NCI-H1092 (cell line): ENCODE measurements around the gene RIMS1.

Source experiments
- DNase-seq: peaks from one replicate; lab custom pipeline; 2025; lab: John Stamatoyannopoulos, UW

RIMS1 gene

DNA sequence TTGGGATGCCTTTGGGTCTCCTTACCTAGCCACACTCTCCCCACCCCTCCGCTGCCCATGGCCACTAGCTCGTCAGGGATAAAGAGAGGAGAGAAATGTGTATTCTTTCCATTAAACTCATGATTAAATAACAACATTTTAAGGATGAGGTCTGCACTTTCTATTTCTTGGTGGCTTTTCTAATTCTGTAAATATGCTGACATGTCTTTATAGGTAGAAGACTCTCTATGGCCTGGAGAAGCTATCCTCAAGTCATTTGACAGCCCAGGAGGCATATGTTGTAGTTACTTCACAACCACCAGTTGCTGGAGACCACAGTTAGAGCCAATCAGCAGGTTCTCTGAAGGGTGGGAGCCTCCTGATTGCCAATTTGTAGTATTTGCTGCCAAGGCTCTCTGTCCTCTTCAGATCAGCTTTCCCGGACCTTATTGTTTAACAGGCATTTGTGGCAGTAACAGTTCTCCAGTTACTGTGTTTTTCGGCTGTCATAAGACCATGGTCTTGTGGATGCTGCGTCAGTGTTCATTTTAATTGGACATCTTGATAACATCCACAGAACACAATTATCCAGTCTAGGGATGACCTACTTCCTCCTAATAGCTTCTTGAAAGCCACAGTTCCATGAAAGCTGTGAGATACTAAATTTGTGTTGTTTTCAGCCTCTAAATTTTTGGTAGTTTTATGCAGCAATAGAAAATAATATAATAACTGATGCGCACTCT, 530.6 kb downstream of the RIMS1 start:
- DNase-seq, result no peak

DNA sequence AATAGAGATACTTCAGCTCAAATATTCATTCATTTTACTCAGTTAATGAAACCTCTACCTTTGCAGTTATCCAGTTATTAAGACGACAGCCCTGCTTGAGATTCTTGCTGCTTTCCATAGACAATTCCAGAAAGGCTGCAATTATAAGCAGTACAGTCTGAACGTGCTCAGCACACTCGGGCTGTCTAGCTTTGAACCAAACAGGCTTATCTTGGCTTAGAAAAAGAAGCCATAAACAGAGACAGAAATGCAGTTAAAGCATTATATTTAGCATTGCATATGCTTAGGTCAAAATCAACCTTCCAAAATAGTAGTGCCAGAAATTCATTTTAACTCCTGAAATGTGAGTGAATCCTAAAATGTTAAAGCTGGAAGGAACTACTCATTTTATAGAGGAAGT, 531.4 kb downstream of the RIMS1 start:
- no peak for DNase-seq

DNA sequence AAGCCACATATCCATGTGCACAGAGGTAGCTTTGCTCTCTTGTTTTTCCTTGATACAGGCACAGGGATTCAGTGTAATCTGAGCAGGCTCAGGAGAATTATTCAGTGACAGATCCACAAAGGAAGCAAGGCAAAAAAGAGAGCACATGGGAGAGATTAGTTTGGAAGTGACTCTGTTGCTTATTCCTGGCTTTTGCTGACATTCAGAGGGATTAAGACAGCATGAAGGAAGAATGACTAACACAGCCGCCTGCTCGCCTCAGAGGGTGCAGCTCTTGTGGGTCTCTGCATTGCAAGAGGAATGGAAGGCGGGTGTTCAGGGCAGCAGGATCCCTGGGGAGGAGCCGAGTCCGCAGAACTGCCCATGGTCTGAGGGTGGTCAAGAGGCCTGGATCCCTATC, 532.1 kb downstream of the RIMS1 start:
- no peak for DNase-seq

DNA sequence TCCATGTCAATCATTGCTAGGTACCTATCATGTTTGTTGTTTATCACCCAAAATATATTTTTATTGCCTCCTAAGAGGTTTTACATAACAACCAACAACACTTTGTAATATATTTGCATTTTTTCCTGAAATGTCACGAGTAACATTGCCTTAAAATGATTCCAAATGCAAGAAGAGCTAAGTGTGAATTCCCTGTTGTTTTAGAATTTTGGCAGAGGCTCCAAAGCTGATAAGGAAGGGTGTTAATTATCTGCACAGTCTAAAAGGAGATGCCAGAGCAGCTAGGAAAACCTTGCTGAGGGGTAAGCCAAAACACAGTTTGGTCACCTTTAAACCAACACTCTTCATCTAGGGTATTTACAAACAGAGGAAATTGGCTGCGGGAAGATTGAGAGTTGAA, 533.6 kb downstream of the RIMS1 start:
- DNase-seq, result no peak

DNA sequence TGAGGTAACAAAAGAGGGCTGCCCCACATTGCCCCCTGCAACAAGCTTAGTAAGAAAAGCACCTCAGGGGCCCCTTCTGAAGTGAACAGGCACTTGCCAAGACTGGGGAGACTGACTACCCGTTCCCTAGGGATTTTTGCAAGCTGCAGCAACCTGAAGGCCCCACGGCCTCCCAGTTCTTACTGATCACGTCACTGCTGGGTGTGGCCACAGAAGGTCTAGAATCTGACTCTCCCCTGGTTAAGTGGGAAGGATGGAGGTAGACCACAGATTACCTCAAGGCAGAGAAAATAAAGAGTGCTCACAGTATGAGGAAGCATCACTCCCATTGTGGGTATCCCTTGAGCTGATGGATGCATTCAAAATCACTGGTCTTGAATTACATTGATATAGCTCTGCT, 534.1 kb downstream of the RIMS1 start:
- no peak for DNase-seq

DNA sequence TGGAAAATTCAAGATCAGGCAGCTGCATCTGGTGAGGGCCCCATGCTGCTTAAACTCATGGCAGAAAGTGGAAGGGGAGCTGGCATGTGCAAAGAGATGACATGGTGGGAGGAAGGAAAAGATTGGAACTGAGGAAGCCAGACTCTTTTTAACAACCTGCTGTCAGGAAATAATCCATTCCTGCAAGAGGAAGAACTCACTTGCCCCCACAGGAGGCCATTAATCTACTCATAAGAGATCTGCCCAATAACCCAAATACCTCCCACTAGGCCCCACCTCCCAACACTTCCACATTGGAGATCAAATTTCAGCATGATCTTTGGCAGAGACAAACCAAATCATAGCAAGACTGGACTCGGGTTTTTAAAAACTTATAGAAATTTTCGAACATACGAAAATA, 535.0 kb downstream of the RIMS1 start:
- no peak for DNase-seq

DNA sequence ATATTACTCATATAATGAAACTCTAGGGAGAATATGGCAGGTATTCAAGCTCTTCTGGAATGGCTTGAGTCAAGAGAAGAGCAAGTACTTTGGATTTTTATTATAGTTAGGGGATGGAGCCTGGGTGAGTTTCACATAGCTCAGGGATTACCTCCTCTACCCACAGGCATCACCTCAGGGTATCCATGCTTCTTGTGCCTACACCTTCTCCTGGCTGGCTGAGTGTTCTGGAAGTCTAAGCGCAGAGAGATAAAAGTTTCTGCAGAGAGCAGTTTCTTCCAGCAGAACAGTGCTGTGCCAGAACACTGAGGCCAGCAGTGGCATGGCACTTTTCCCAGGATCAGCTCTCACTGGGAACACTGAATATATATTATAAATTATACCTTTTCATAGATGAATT, 535.8 kb downstream of the RIMS1 start:
- DNase-seq, result no peak

DNA sequence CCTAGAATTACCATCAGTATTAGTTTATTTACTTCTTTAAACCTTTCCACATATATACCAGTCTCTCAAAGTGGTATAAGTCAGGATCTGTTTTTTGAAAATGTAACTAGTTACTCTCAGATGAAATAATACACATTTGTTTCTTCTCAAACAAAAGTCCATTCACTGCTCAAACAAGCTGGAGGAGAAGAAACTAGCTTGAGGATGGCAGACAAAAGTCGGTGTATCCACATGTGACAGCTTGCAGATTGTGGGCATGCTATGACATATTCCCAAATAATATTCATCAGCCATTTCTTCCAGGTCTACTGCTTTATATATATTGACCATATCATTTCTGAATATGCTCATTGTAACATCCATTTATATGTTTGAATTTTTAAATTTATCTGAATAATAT, 538.1 kb downstream of the RIMS1 start:
- no peak for DNase-seq

DNA sequence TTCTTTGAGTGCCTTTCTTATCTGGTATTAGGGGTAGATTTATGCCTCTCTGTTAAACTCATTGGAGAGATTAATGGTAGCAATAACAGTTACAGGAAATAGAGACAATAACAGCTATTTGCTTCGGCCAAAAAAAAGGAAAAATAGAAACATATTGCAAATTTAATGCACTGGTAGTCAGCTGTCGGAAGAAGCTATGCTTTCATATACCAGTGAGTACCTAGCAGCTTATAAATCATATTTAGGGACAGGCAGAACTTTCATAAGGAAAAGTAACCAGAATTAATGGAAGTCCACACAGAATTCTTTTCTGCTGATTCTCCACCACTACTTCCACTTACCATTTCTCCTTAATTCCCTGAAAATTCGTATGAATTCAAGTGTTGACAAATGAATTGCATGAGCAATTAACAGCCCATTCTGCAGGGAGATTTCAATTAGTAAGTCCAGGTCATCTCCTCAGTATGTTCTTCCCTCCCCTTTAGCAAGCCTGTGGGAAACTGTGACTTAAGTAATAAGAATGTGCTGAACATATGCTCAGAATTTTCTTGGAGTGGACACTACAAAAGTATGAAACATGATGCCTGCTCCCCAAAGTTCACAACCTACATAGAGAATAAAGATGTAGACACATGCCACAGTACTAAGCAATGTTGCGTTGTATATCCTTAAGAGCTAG, 538.8 kb downstream of the RIMS1 start:
- DNase-seq, result no peak

DNA sequence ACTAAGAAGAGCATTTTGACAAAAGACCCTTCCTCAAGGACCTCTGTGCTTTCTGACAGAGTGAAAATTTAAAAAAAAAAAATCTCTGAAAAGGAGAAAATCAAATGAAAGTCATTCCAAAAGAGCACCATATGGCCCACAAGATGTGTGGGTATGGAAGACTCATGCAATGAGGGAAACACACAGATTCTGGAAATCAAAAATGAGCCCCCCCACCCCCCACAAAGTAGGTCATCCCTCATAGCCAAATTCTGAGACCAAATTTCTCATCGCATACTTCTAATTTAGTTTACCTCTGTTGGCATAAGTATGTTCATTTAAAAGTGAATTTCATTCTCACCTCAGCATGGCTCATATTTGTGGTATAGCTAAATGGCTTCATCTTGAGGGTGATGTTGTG, 554.3 kb downstream of the RIMS1 start:
- no peak for DNase-seq

DNA sequence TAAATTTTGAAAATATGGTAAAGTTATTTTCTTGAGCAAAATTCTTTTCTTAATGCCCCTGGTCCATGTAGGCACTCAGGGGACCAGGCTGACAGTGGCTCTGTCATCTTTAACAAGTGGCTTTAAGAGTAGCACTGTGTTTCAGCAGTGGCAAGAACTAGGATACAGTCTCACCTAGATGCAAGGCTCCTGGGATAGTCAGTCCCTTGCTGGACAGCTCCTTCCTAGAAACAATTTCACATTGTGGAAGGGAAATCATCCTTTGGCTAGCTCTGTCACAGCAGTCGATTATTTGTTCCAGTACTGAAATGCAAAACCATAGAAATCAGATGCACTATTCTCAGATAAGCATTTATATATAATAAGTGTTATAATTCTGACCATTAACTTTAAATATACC, 560.1 kb downstream of the RIMS1 start:
- no peak for DNase-seq
